Liver (tissue), 9 donors: ENCODE results near the gene TSC1. TPM values are rescaled to one million over a fixed set of nuclear protein-coding genes. Genes with fewer than 3 reads are reported as not detected.

Experiments
- DNase-seq: peaks from one replicate; pipeline ENCODE4 v3.0.0-alpha.2; 2017; ENCODE audit warnings: low spot score
- H3K27ac ChIP-seq, 2 donors: one replicate each; pipeline ENCODE4 v1.7.0; 2013; ENCODE audit warnings: inconsistent platforms in 2 of 2, low read length in 2 of 2, control low read depth in 1 of 2, low read depth in 1 of 2, mild to moderate bottlenecking in 1 of 2
- H3K27me3 ChIP-seq, 4 donors: one replicate each; pipeline versions ENCODE4 v1.6.1 to v1.7.0; 2013; ENCODE audit warnings: low read length in 3 of 4, inconsistent platforms in 1 of 4, mild to moderate bottlenecking in 1 of 4, moderate library complexity in 1 of 4; ENCODE audit not compliant: control insufficient read depth in 4 of 4, insufficient read depth in 4 of 4
- H3K36me3 ChIP-seq, 4 donors: one replicate each; pipeline versions ENCODE4 v1.6.1 to v1.7.0; 2013; ENCODE audit warnings: low read length in 3 of 4, mild to moderate bottlenecking in 3 of 4, low read depth in 1 of 4, moderate library complexity in 1 of 4; ENCODE audit not compliant: control insufficient read depth in 4 of 4, insufficient read depth in 3 of 4
- H3K4me1 ChIP-seq, 4 donors: one replicate each; pipeline versions ENCODE4 v1.6.1 to v1.7.0; 2013; ENCODE audit warnings: low read length in 3 of 4, mild to moderate bottlenecking in 3 of 4, moderate library complexity in 1 of 4; ENCODE audit not compliant: control insufficient read depth in 4 of 4, insufficient read depth in 4 of 4
- H3K4me3 ChIP-seq, 3 donors: one replicate each; pipeline versions ENCODE4 v1.6.1 to v1.7.0; 2013; ENCODE audit warnings: low read length in 3 of 3, control low read depth in 1 of 3, low read depth in 1 of 3, mild to moderate bottlenecking in 1 of 3
- H3K9ac ChIP-seq, 2 donors: one replicate each; pipeline ENCODE4 v1.7.0; 2013; ENCODE audit warnings: low read length in 2 of 2, mild to moderate bottlenecking in 2 of 2, moderate library complexity in 2 of 2, control low read depth in 1 of 2, low read depth in 1 of 2
- H3K9me3 ChIP-seq, 4 donors: one replicate each; pipeline versions ENCODE4 v1.6.1 to v1.7.0; 2013; ENCODE audit warnings: low read length in 3 of 4; ENCODE audit not compliant: control insufficient read depth in 4 of 4
- ATF3 ChIP-seq: IDR thresholded peaks from 2 replicates; pipeline ENCODE4 v1.6.1; 2016; ENCODE audit warnings: antibody characterized with exemption
- CTCF ChIP-seq: fragments of 150-350 bp; IDR thresholded peaks from 2 replicates; pipeline ENCODE4 v1.5.1; 2017; ENCODE audit warnings: improper control_type of control experiment, low read depth, low read length; ENCODE audit not compliant: missing input control
- FOXA1 ChIP-seq: IDR thresholded peaks from 2 replicates; pipeline ENCODE4 v1.6.1; 2016; ENCODE audit warnings: antibody characterized with exemption
- FOXA2 ChIP-seq: IDR thresholded peaks from 2 replicates; pipeline ENCODE4 v1.6.1; 2016; ENCODE audit warnings: antibody characterized with exemption
- GABPA ChIP-seq, 2 donors: IDR thresholded peaks in 1 of 2; conservative IDR thresholded peaks in 1 of 2; 2 replicates each; pipeline ENCODE4 v1.6.1; 2016; ENCODE audit warnings: antibody characterized with exemption in 2 of 2, mild to moderate bottlenecking in 1 of 2, moderate library complexity in 1 of 2
- HNF4A ChIP-seq, 2 donors: conservative IDR thresholded peaks; 2 replicates each; pipeline ENCODE4 v1.6.1; 2016; ENCODE audit warnings: antibody characterized with exemption in 2 of 2, mild to moderate bottlenecking in 2 of 2
- HNF4G ChIP-seq: IDR thresholded peaks from 2 replicates; pipeline ENCODE4 v1.6.1; 2016; ENCODE audit warnings: antibody characterized with exemption
- JUND ChIP-seq, 2 donors: IDR thresholded peaks; 2 replicates each; pipeline ENCODE4 v1.6.1; 2016; ENCODE audit warnings: antibody characterized with exemption in 2 of 2
- MAX ChIP-seq: IDR thresholded peaks from 2 replicates; pipeline ENCODE4 v1.6.1; 2016; ENCODE audit warnings: antibody characterized with exemption
- NR2F2 ChIP-seq: IDR thresholded peaks from 2 replicates; pipeline ENCODE4 v1.6.1; 2016; ENCODE audit warnings: antibody characterized with exemption
- RAD21 ChIP-seq, 2 donors: IDR thresholded peaks; 2 replicates each; pipeline ENCODE4 v1.6.1; 2016; ENCODE audit warnings: antibody characterized with exemption in 2 of 2, mild to moderate bottlenecking in 2 of 2
- REST ChIP-seq: IDR thresholded peaks from 2 replicates; pipeline ENCODE4 v1.6.1; 2016; ENCODE audit warnings: antibody characterized with exemption, mild to moderate bottlenecking
- RXRA ChIP-seq, 2 donors: IDR thresholded peaks; 2 replicates each; pipeline ENCODE4 v1.6.1; 2017 to 2018; ENCODE audit warnings: antibody characterized with exemption in 2 of 2, mild to moderate bottlenecking in 1 of 2
- SP1 ChIP-seq: IDR thresholded peaks from 2 replicates; pipeline ENCODE4 v1.6.1; 2018; ENCODE audit warnings: antibody characterized with exemption, mild to moderate bottlenecking
- YY1 ChIP-seq: IDR thresholded peaks from 2 replicates; pipeline ENCODE4 v1.6.1; 2016; ENCODE audit warnings: antibody characterized with exemption, mild to moderate bottlenecking
- ZBTB33 ChIP-seq: IDR thresholded peaks from 2 replicates; pipeline ENCODE4 v1.6.1; 2016; ENCODE audit warnings: antibody characterized with exemption
- WGBS: extraction: QIAGEN DNeasy Blood & Tissue Kit; methylation state at CpG from one replicate; pipeline ENCODE4 v1.1.7; 2013; 5-methylcytosine and 5-hydroxymethylcytosine counted together
- polyA plus RNA-seq, 2 donors: library from polyadenylated mRNA; stranded (reverse) in 1 of 2; unstranded in 1 of 2; fragments of 200-250 nt in 1 of 2; fragments of >200 nt in 1 of 2; fragmentation: Nextera tagmentation in 1 of 2; extraction: Ambion mirVana in 1 of 2; gene quantifications; one replicate each; pipeline versions ENCODE4 v1.2.1 to v1.2.3, GENCODE V29; 2013 to 2015
- total RNA-seq, 2 donors: library from RNA; depleted of rRNA; stranded (reverse); fragments of >200 nt; gene quantifications; one replicate each; pipeline ENCODE4 v1.2.3, GENCODE V29; 2014
- donor health status: healthy.
- donor health status: healthy.
- donor health status: healthy.
- donor health status: healthy.
- donor health status: healthy.

Gene TSC1
- total and polyA plus RNA-seq, 4 donors = 4.6 to 33.5 (median 15.6) TPM

- no peak overlapping the region for H3K9ac ChIP-seq
Observed at GRCh38 chr9:132857616-132858342, 86.6 kb downstream of the TSC1 start.

GRCh38 chr9:132857031-132857430 is 87.4 kb downstream of the TSC1 start:
- Histone ChIP-seq H3K4me1 (no peaks in the 10 kb centered on the region), H3K27me3 (peaks cover 0 to 6% (median 0%) of the 10 kb centered on the region in 4 donors), H3K36me3 (no peaks in the 10 kb centered on the region), H3K27ac (no peak overlapping the region), H3K9me3 (no peaks in the 10 kb centered on the region), H3K9ac (no peak overlapping the region), H3K4me3 (no peak overlapping the region)
- no peak for DNase-seq
- WGBS = 65% methylated on average over 8 of the region's 8 CpGs
- TF ChIP-seq HNF4A (conservative IDR thresholded peaks at IDR 0.05) = no peak
- no peak for TF ChIP-seq ZBTB33
- no peak for TF ChIP-seq FOXA2
- TF ChIP-seq GABPA (IDR thresholded peaks at IDR 0.05 in 1 of 2, conservative IDR thresholded peaks at IDR 0.05 in 1 of 2) = no peak
- TF ChIP-seq NR2F2 = no peak
- TF ChIP-seq SP1 = no peak
- no peak for TF ChIP-seq CTCF
- TF ChIP-seq RAD21 (IDR thresholded peaks at IDR 0.05) = no peak
- TF ChIP-seq YY1 = no peak
- TF ChIP-seq HNF4G = no peak
- TF ChIP-seq JUND (IDR thresholded peaks at IDR 0.05) = no peak
- TF ChIP-seq MAX = no peak
- TF ChIP-seq ATF3 = no peak
- no peak for TF ChIP-seq RXRA (IDR thresholded peaks at IDR 0.05)
- no peak for TF ChIP-seq REST
- TF ChIP-seq FOXA1 = no peak

More at GRCh38 chr9:132857616-132858342, 86.6 kb downstream of the TSC1 start:
- TF ChIP-seq ZBTB33 = no peak
- Histone ChIP-seq H3K4me1 (no peaks in the 10 kb centered on the region), H3K9me3 (no peaks in the 10 kb centered on the region), H3K27ac (no peak overlapping the region), H3K36me3 (no peaks in the 10 kb centered on the region), H3K27me3 (peaks cover 0 to 6% (median 0%) of the 10 kb centered on the region in 4 donors), H3K4me3 (no peak overlapping the region)
- no peak for DNase-seq
- WGBS = 73% methylated on average over 24 of the region's 24 CpGs
